EH (cell line): ENCODE data around the gene SNRK.
A peak's percentile ranks its signal among the peaks of the same experiment; 100 is the strongest.

Experiments used
- DNase-seq: peaks from one replicate; pipeline ENCODE4 v3.0.0-alpha.2; 2015; ENCODE audit warnings: low read depth

SNRK gene, protein sequence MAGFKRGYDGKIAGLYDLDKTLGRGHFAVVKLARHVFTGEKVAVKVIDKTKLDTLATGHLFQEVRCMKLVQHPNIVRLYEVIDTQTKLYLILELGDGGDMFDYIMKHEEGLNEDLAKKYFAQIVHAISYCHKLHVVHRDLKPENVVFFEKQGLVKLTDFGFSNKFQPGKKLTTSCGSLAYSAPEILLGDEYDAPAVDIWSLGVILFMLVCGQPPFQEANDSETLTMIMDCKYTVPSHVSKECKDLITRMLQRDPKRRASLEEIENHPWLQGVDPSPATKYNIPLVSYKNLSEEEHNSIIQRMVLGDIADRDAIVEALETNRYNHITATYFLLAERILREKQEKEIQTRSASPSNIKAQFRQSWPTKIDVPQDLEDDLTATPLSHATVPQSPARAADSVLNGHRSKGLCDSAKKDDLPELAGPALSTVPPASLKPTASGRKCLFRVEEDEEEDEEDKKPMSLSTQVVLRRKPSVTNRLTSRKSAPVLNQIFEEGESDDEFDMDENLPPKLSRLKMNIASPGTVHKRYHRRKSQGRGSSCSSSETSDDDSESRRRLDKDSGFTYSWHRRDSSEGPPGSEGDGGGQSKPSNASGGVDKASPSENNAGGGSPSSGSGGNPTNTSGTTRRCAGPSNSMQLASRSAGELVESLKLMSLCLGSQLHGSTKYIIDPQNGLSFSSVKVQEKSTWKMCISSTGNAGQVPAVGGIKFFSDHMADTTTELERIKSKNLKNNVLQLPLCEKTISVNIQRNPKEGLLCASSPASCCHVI

DNA sequence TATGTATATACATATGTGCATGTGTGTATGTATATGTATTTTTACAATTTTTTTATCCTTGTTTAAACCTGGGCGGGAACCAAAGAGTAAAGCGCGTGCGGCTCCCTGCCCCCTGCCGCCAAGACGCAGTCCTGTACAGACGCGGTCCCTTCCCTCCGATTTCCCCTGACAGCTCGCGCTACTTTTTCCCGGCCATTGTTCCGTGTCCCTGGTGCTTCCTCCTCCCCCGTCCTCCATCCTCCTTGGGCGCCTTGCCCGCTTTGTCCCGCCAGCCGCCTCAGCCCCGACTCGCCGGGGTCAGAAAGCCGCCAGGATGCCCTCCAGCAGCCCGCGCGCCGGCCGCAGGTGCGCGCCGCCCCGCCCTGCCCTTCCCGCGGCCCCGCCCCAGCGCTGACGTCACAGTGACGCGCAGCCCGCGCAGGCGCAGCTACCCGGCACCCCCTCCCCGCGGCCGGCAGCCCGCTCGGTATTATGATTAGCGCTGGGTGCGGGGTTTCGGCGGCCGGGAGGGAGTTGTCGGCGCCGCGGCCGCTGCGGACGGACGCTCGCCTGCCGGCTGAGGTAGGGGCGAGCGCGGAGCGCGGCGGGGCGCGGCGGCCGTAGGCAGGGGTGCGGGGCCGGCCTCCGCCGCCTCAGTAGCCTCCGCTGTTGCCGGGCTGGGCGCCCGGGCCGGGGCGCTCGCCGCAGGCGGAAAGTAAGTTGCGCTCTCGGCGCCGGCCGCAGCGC is at the start of gene SNRK:
SNRK (plus strand) TSS at position 426 of the 726 bp plus-strand sequence. CDS start 16,664 bp downstream, outside the sequence.
- peak; percentile 76 for DNase-seq

DNA sequence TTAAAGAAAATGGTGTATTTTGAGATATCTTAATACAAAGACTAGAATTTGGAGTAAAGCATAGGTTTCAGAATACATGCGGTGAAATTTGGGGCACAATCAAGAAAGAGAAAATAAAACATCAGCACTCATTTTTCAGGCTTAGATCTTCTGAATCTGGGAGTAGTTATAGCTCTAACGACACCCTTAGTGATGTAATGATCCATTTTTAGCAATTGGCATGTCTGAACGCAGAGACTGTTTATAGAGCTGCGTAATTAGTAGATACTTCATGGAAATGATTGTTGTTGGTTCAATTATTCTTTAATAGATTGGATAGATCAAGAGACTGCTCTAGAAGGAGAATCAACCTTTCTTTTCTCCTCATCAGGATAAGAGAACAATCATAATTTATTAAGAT is 47.5 kb upstream of the SNRK start:
- DNase-seq = no peak

DNA sequence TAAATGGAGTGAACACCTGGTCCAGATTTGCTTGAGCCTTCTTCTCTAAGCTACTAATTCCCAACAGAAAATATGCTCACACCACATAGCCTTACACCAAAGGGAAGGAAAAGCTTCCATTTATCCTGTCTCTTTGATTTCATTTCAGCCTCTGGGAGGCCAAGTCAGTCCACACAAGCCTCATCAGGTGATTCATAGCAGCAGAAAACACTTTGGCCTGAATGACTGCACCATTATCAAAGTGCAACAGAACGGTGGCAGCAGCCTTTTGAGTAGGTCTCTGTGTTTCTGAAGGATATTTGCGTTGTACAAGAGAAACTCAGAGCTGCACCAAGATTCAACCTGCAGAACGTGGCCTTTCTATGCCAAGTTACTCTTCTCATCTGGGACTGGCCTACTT is 46.6 kb upstream of the SNRK start:
- DNase-seq = no peak

DNA sequence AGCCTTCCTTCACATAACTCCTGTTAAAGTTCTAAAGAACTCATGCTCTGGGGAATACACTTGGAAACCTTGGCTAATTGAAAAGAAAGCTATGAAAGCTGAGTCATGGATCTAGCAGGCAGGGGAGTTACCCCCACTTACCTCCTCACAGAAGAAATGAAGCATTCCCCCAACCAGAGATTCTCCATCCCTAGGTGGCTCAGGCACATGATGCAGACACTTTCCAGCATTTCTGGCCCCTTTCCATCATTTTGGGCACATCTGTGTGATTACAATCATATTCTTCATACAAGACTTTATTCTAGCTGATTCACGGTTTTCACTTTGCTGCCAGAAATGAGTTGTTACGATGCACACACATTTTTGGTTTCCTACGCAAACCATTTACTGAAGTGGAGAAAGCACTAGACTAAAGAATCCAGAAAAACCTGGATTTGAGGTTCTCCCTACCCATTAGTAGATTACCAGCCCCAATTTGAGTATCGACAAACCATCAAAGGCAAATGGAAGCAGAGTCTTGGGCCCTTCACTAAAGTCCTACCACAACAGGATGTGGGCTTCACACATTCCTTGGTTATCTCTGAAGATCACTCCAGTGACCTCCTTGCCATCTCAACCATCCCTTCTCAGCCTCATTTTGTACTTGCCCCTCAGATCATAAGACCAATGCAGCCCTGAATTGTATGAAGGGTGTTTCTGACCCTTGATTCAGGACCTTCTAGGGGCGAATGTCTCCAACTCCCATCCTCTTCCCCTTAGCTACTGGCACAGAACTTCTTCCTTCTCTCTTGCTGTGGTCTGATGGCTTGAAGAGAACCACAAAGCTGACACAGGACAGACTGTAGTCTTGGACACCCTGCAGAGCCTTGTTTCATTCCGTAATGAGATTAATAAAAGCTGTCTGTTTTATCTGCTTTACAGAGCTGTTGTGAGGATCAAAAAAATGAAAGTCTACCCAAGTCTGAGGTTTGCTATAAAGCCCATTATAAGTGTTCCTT is 42.5 kb upstream of the SNRK start:
- DNase-seq = peak; percentile 77

DNA sequence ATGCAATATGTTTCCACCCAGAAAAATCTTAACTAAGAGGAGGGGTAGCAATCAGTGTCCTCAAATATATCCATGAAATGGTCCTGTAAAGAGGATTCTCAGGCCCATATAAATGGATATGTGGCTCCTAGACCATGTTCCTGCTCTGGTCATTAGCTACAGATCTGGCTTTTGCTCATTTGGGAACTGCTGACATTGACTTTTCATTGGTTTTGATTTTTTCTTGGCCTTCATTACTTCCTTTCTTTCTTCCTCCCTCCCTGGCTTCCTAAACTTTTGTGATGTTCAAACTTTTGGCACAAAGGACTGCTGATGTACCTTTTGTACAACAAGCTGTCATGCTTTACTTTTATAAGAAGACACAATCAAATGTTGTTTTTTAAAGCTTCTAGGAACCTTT is 41.6 kb upstream of the SNRK start:
- DNase-seq = no peak

DNA sequence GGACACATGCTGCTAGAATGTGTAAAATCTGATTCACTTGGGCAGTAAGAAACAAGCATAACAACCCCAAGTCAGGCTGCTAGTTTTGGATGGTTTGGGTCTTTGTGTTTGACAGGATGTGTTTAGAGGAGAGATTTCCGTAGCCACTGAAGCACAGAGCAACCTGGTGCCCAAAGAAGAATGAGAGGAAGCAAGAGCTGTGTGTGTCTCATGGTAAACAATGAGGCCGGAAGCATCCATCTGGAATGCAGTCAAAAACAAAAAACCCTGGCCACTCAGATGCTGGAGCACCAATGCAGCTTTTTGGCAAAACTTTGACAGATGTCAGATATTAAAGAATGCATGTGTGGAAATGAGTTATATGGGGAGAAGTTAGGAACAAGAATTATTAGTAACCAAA is 39.4 kb upstream of the SNRK start:
- DNase-seq = no peak

DNA sequence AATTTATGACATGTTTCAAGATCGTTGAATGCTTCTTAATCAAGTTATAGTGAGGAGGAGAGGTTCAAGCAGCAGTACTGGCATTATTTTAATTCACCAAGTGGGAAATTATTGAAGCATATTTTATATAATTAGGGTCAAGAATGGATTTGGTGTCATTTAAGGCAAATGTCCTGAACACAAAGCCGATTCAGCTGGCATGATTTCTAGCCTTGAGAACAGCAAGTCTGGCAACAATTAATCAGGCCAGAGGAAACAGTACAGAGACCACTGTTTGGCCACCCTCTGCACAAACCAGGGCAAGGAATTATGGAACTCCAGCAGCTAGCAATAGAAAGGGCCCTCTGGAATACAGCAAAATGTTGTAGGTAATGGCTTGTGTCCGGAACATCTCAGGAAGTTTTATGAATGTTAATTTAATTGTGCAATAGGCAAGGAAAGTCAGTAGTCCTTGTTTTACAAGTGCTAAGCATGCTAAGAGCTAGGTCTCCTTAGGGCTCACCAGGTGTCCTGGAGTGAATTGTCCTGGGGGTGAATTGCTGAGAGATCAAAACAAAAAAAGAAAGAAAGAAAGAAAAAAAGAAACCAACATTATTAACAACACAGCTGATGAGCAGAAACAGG is 38.7 kb upstream of the SNRK start:
- no peak for DNase-seq

DNA sequence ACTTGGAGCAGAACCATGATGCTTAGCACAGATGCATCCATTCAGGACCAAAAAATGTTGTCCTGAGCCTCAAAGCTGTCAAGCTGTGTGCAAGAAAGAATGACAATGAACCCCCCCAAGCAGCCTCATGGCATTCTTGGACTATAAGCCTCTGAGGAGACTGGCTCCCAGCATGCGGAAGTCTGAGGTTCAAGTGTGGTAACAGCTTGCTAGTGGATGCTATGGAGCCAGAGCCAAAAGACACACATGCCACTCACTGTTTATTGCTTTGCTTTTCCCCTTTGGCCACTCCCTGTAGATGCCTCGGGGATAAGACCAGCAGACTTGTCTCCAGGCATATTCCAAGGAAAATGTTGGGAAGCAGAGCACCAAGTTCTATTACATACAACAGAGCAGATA is 38.2 kb upstream of the SNRK start:
- peak; percentile 81 for DNase-seq

DNA sequence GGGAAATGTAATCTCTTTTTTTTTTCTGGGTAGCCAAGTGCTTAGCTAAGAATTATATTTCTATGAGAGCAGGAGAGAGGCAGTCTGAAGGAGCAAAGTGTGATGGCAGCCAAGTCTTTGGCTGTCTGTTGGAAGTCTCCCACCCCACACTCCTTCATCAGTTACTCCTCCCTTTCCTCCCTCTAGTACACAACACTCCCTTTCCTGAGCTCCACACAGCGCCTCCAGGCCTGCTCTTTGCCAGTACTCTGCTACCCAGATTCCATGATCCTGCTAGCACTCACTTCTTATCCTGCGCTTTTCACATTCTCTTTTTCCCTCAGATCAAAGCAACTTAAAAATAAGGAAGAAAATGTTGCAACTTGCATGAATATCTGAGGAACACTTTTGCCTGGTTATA is 37.4 kb upstream of the SNRK start:
- DNase-seq = no peak

DNA sequence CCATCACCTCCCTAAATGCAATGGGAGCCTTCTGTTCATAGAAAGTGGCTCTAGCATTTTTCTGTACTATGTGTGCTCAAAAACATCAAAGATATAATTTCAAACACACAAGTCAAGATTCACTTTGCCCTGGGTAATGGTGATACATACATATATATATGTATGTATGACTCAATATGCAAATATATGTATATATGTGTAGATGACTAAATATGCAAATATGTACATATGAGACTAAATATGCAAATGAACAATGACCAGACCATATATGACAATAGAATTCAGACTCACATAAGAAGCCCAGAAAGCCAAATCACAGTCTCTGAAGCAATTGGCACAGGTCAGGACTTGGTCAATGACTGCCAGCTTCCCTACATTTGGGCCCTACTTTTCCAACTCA is 36.9 kb upstream of the SNRK start:
- DNase-seq = no peak

DNA sequence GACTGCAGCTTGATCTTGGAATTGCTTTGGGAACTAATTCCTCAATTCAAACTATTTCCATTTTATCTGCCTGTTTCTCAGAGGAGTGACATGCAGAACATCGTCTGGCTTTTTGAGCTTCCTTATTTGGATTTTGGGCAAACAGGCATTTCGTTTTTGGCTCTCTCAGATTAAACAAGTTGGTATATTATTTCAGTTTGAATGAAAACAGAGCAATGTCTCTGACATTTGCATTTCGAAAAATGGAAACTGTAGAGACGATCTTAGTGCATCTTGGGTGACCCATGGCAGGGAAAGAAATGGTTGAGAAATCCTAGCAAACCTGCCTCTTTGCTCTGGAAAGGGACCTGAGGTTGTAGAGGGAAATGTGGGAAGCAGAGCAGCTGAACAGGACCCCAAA is 33.0 kb upstream of the SNRK start:
- DNase-seq = no peak

DNA sequence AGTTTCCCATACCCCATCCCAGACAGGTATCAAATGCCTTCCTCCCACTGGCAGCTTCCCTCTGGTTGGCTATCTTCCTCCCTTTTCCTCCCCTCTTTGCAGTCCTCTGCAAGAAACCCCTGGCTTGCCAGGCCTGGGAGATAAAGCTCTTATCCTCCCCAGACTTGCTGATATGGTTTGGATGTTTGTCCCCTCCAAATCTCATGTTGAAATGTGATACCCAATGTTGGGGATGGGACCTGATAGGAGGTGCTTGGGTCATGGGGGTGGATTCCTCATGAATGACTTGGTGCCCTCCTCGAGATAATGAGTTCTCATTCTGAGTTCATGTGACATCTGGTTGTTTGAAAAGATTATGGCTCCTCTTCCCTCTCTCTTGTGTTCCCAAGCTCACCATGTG is 32.2 kb upstream of the SNRK start:
- DNase-seq = no peak

DNA sequence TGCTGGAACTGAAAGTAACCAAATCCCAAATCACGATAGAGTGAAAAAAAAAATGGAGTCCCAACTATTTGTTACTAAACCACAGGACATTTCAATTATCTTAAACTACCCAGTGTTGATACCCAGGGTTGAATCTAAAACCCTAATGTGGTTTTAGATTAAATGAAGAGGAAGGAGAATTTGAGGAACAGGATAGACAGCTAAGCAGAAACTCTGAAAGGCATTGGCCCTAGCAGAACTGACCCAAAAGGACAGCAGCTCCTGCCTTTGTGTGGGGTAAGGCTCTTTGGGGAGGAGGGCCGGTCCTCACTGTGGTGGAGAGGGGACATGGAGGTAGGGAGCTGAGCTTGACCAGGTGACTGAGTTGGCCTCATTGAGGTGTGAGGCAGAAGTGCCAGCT is 30.7 kb upstream of the SNRK start:
- no peak for DNase-seq

DNA sequence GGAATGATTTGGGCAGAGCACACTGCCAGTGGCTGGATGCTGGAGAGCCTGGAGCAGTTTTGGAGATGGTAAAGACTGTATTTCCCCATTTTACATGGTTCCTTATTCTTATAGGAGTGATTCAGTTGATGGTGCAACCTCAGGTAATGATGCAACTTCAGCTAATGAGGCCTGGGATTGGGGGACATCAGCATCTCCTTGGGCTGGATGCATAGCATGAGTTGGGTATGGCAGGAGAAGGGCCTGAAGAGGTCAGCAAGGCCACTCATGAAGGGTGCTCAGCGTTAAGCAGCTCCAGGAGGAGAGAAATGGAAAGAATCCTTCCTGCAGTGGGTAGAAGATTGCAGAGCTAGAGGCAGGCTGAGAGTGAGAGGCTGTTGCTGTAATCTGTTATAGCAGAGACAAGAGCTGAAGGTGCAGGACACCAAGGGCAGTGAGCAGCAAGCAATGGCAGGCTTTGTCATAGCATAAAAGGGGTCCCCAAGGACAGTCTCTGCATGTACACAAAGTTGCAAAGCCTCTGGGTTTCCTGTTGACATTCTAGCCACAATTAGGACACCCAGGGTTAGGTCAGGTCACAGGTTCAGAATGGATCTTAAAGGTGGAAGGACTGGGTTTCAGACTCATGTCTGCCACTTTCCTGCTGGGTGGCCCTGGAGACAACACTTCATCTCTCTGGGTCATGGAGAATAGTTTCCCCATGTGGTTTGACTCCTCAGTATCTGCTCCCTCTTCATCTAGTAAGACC is 29.5 kb upstream of the SNRK start:
- peak; percentile 3 for DNase-seq

DNA sequence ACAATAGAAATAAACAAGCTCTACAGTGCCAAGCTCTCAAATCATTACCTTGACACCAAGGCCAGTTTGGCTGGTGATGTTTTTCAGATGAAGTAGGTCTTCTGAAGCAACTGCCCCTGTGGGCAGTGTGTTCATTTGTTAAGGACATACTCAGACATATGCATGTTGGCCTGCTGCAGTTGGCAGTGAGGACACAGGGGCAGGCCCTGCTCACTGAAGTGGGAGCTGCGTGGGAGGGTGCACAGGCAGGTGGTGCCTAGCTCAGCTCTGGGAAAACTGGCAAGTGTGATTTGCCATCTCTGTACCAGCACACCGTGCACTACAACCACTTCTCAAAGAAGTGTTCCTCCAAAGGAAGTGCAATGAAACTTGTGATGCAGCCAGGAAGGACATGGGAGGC is 28.5 kb upstream of the SNRK start:
- DNase-seq = no peak

DNA sequence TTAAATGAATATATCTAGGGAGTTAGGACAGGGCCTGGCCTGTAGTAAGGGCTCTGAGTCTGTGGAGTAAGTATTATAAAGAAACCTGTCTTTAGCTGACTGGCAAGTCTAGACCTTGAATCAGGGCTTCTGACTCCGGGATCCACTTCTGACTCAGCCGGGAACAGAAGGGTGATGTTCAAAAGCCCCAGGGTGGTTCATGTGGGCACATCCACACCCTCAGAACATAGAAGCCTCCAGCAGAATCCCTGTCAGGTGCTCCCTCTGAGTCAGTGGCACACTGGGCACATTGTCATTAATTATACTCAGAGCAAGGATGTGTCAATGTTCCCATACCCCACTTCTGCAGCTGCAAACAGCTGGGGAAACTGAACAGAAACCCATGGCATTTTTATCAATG is 26.7 kb upstream of the SNRK start:
- DNase-seq = no peak

DNA sequence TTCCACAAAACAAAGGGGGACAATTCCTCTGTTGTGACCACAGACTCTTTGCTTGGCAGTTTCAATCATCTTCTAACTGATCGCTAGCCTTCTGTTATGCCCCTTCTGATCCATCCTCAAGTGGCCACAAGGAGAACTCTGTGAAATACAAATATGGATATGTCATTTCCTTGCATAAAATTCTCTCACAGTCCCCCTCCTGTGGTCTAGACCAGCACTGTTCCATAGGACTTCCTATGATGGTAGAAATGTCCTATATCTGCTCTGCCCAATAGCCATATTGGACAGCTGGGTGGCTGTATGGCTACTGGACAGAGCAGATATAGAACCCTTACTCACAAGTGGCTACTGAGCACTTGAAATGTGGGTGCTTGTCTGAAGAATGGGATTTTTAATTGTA is 25.9 kb upstream of the SNRK start:
- DNase-seq = peak; percentile 25

DNA sequence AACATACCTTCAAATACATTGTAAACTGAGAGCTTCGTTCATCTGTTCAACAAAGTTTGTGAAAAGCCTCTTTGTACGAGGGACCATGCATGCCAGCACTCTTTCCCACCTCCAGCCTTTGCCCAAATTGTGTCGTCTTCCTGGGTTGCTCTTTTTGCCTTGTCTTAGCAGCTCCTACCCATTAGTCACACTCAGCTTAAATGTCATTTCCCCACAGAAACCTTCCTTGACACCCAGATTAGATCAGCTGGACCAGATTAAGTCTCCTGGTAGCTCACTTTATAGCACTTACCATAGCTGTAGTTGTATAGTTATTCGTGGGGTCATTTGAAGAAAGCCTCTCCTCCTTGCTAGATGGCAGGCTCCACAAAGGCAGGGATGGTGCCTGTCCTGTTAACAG is 24.1 kb upstream of the SNRK start:
- no peak for DNase-seq

DNA sequence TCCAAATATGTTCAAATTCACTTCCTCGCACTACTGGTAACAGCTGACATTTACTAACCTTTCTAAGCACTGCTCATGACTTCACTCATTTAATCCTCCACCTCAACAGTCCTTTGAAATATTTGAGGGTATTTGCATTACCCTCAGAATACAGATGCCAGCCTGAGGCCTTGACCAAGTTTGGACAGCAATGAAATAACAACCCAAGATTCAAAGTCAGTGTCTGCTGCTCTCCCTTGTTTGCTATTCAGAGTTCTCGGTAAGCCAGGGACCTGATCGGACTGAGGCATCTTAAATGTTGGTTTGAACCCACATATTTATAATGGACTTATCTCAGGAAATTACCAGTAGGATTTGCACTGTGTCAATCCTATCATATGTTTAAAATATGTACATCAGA is 19.9 kb upstream of the SNRK start:
- DNase-seq = no peak

DNA sequence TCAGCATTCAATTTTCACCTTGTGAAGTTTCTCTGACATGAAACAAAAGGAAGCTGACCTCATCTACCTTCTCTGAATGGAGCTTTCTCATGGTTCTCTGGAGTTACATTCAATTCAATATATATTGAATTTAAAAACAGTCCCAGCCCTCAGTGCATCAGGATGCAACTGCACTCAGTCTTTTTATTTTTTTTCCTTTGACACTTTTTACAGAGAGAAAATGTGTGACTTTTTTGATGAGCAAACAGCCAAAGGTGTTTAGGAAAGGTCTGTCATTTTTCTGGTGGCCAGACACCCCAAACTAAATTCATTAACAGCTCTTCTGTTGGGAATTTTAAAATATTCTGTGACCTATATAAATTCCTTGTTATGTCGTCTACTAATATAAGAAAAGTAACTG is 19.3 kb upstream of the SNRK start:
- DNase-seq = no peak
